ENCODE measurements around the gene TOLLIP.

DNA sequence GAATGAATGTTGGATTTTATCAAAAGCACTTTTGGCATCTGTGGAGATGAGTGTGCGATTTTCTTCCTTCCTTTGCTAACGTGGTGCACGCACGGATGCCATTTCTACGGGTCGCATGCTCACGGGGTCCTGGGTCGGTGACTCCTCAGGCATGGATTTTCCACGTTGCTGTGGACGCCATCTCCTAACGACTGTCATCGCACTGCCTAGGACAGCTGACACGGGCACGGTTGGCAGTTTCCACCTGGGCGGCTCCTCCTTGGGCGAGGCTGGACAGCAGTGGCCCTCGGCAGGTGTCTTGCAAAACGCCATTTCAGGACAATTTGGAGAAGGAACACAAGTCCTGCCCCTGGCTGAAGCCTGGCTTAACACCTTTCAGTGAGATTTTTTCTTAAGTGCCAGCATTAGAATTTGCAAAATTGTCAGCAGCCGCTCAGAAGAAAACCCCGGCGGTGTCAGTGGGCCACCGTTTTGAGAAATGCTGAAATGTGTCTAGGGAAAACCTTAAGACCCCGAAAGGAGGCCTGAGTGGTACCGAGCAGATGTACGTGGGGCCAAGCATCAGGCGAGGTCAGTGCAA is 34.7 kb upstream of the TOLLIP start:
- TF ChIP-seq, protein P1, sequence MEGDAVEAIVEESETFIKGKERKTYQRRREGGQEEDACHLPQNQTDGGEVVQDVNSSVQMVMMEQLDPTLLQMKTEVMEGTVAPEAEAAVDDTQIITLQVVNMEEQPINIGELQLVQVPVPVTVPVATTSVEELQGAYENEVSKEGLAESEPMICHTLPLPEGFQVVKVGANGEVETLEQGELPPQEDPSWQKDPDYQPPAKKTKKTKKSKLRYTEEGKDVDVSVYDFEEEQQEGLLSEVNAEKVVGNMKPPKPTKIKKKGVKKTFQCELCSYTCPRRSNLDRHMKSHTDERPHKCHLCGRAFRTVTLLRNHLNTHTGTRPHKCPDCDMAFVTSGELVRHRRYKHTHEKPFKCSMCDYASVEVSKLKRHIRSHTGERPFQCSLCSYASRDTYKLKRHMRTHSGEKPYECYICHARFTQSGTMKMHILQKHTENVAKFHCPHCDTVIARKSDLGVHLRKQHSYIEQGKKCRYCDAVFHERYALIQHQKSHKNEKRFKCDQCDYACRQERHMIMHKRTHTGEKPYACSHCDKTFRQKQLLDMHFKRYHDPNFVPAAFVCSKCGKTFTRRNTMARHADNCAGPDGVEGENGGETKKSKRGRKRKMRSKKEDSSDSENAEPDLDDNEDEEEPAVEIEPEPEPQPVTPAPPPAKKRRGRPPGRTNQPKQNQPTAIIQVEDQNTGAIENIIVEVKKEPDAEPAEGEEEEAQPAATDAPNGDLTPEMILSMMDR (IDR thresholded peaks at IDR 0.05) = no peak
- no peak for TF ChIP-seq POLR2A (IDR thresholded peaks at IDR 0.05)
